HEK293 (cell line): ENCODE measurements around the gene WFDC1.
"Not testable (repeated sequence)": the region's sequence is repeated elsewhere in the genome, so short reads cannot be mapped to it uniquely, and the experiment has no call there.

Experiments used
- CTCF ChIA-PET: fragments of 350-600 bp; formaldehyde crosslinking; extraction: SDS; loops from one replicate; lab custom pipeline; 2021; ENCODE audit warnings: antibody characterized with exemption; lab: Yijun Ruan, JAX
- POLR2A ChIA-PET: fragments of 300-600 bp; formaldehyde crosslinking; extraction: SDS; loops from one replicate; lab custom pipeline; 2020; ENCODE audit warnings: antibody characterized with exemption, inconsistent platforms; lab: Yijun Ruan, JAX
- H3K27ac ChIP-seq: fragments of 200-500 bp; sonication (Bioruptor generic); 2 replicates; pipeline ENCODE4 v1.5.1; 2014; ENCODE audit warnings: low read depth, low read length, control low read depth, inconsistent platforms; ENCODE audit errors: extremely low read depth
- H3K36me3 ChIP-seq, 2 experiments: fragments of 200-500 bp in 1 of 2; sonication (Bioruptor generic) in 1 of 2; 1 replicate in 1 of 2; 2 replicates in 1 of 2; pipeline ENCODE4 v1.5.1; 2014 to 2017; ENCODE audit warnings: inconsistent platforms in 2 of 2, low read length in 2 of 2; ENCODE audit not compliant: control insufficient read depth in 2 of 2, insufficient read depth in 1 of 2
- H3K4me1 ChIP-seq: fragments of 200-500 bp; sonication (Bioruptor generic); 2 replicates; pipeline ENCODE4 v1.5.1; 2014; ENCODE audit warnings: mild to moderate bottlenecking, low read length, inconsistent platforms; ENCODE audit not compliant: control insufficient read depth, insufficient read depth
- H3K4me3 ChIP-seq: 2 replicates; pipeline ENCODE4 v1.5.1; 2011; ENCODE audit warnings: low read depth, mild to moderate bottlenecking, control low read depth, low read length, moderate library complexity
- H3K9me3 ChIP-seq: fragments of 200-500 bp; sonication (Bioruptor generic); 2 replicates; pipeline ENCODE4 v1.5.1; 2014; ENCODE audit warnings: low read depth, low read length, inconsistent platforms; ENCODE audit not compliant: control insufficient read depth, insufficient read depth
- GLI4 ChIP-seq: fragments of 450-650 bp; formaldehyde crosslinking; IDR thresholded peaks from 2 replicates; pipeline ENCODE4 v1.5.1; 2016; ENCODE audit warnings: missing biosample characterization, missing genetic modification characterization
- HOXA7 ChIP-seq: sonication (generic); formaldehyde crosslinking; IDR thresholded peaks from 2 replicates; pipeline ENCODE4 v1.8.1; 2022; ENCODE audit warnings: missing genetic modification reagents, borderline replicate concordance
- IKZF3 ChIP-seq: fragments of 450-650 bp; IDR thresholded peaks from 2 replicates; pipeline ENCODE4 v1.5.0; 2018; ENCODE audit warnings: missing biosample characterization, mild to moderate bottlenecking, missing genetic modification characterization, moderate library complexity
- PATZ1 ChIP-seq: fragments of 450-650 bp; formaldehyde crosslinking; IDR thresholded peaks from 2 replicates; pipeline ENCODE4 v1.5.1; 2016; ENCODE audit warnings: missing biosample characterization, missing genetic modification characterization
- SP3 ChIP-seq: fragments of 450-650 bp; formaldehyde crosslinking; IDR thresholded peaks from 2 replicates; pipeline ENCODE4 v1.5.1; 2016; ENCODE audit warnings: missing biosample characterization, missing genetic modification characterization
- ZBTB6 ChIP-seq: fragments of 450-650 bp; formaldehyde crosslinking; IDR thresholded peaks from 2 replicates; pipeline ENCODE4 v1.5.1; 2017; ENCODE audit warnings: missing biosample characterization, missing genetic modification characterization
- ZFP3 ChIP-seq: fragments of 450-650 bp; formaldehyde crosslinking; IDR thresholded peaks from 2 replicates; pipeline ENCODE4 v1.5.1; 2016; ENCODE audit warnings: low read depth, missing biosample characterization, missing genetic modification characterization
- ZIC2 ChIP-seq: fragments of 450-650 bp; formaldehyde crosslinking; IDR thresholded peaks from 2 replicates; pipeline ENCODE4 v1.5.1; 2016; ENCODE audit warnings: missing biosample characterization, missing genetic modification characterization
- ZNF266 ChIP-seq: fragments of 450-650 bp; formaldehyde crosslinking; IDR thresholded peaks from 2 replicates; pipeline ENCODE4 v1.5.1; 2016; ENCODE audit warnings: missing biosample characterization, missing genetic modification characterization, low read depth
- ZNF362 ChIP-seq: fragments of 450-650 bp; formaldehyde crosslinking; IDR thresholded peaks from 2 replicates; pipeline ENCODE4 v1.5.1; 2016; ENCODE audit warnings: missing biosample characterization, missing genetic modification characterization
- ZNF391 ChIP-seq: fragments of 450-650 bp; formaldehyde crosslinking; IDR thresholded peaks from 2 replicates; pipeline ENCODE4 v1.5.1; 2016; ENCODE audit warnings: low read depth, missing biosample characterization, missing genetic modification characterization, borderline replicate concordance
- ZNF501 ChIP-seq: fragments of 450-650 bp; formaldehyde crosslinking; IDR thresholded peaks from 2 replicates; pipeline ENCODE4 v1.5.1; 2016; ENCODE audit warnings: missing biosample characterization, missing genetic modification characterization
- ZNF510 ChIP-seq: fragments of 450-650 bp; formaldehyde crosslinking; IDR thresholded peaks from 2 replicates; pipeline ENCODE4 v1.5.1; 2018; ENCODE audit warnings: mild to moderate bottlenecking, missing genetic modification characterization, missing biosample characterization; ENCODE audit not compliant: insufficient replicate concordance
- ZNF513 ChIP-seq: fragments of 450-650 bp; IDR thresholded peaks from 2 replicates; pipeline ENCODE4 v1.5.1; 2018; ENCODE audit warnings: missing biosample characterization, missing genetic modification characterization
- ZNF521 ChIP-seq: fragments of 450-650 bp; formaldehyde crosslinking; IDR thresholded peaks from 2 replicates; pipeline ENCODE4 v1.5.1; 2017; ENCODE audit warnings: missing biosample characterization, mild to moderate bottlenecking, missing genetic modification characterization
- ZNF596 ChIP-seq: fragments of 450-650 bp; IDR thresholded peaks from 2 replicates; pipeline ENCODE4 v1.5.0; 2018; ENCODE audit warnings: missing biosample characterization, mild to moderate bottlenecking, missing genetic modification characterization, moderate library complexity
- ZNF677 ChIP-seq: fragments of 450-650 bp; IDR thresholded peaks from 2 replicates; pipeline ENCODE4 v1.5.0; 2018; ENCODE audit warnings: missing biosample characterization, mild to moderate bottlenecking, missing genetic modification characterization, moderate library complexity
- ZSCAN4 ChIP-seq: fragments of 450-650 bp; formaldehyde crosslinking; IDR thresholded peaks from 2 replicates; pipeline ENCODE4 v1.5.1; 2017; ENCODE audit warnings: missing biosample characterization, missing genetic modification characterization

Gene WFDC1

GRCh38 chr16:84341528-84342295 is 47.0 kb downstream of the WFDC1 start:
- CTCF ChIA-PET, result no interaction called here

GRCh38 chr16:84343800-84344199 is 49.1 kb downstream of the WFDC1 start:
- CTCF ChIA-PET, H3K4me1 ChIP-seq, H3K36me3 ChIP-seq, POLR2A ChIA-PET, H3K9me3 ChIP-seq, H3K4me3 ChIP-seq, H3K27ac ChIP-seq: not testable (repeated sequence)

More at GRCh38 chr16:84341528-84342295, 47.0 kb downstream of the WFDC1 start:
- Histone ChIP-seq H3K4me3 (no peak overlapping the region), H3K4me1 (no peaks in the 10 kb centered on the region), H3K36me3 (no peaks in the 10 kb centered on the region), H3K9me3 (no peaks in the 10 kb centered on the region), H3K27ac (no peak overlapping the region)
- TF ChIP-seq ZNF521, result no peak
- TF ChIP-seq ZNF391, result no peak
- no peak for TF ChIP-seq ZSCAN4
- TF ChIP-seq GLI4 (tag by site-specific recombination), result no peak
- TF ChIP-seq ZNF677, result no peak
- no peak for TF ChIP-seq IKZF3 (tag by site-specific recombination)
- TF ChIP-seq ZNF596, result no peak
- no peak for TF ChIP-seq ZFP3 (tag by site-specific recombination)
- no peak for TF ChIP-seq ZBTB6 (tag by site-specific recombination)
- no peak for TF ChIP-seq ZNF362 (tag by site-specific recombination)
- no peak for TF ChIP-seq HOXA7 (CRISPR knock-in tag)
- TF ChIP-seq ZNF513 (tag by site-specific recombination), result no peak
- no peak for TF ChIP-seq SP3 (tag by site-specific recombination)
- POLR2A ChIA-PET, result no interaction called here

GRCh38 chr16:84344781-84345180 is 50.1 kb downstream of the WFDC1 start:
- TF ChIP-seq ZNF266 (tag by site-specific recombination) (no peak), ZNF501 (tag by site-specific recombination) (no peak), ZNF510 (no peak), ZIC2 (tag by site-specific recombination) (no peak), PATZ1 (tag by site-specific recombination) (no peak)
- H3K4me3 ChIP-seq, result no peak overlapping the region
- no peak overlapping the region for H3K27ac ChIP-seq
- ChIA-PET POLR2A (no interaction called here), CTCF (no interaction called here)
- no peaks in the 10 kb centered on the region for H3K4me1 ChIP-seq
- H3K36me3 ChIP-seq, result no peaks in the 10 kb centered on the region
- H3K9me3 ChIP-seq, result no peaks in the 10 kb centered on the region
